IgD-negative memory B cell (primary cell): ENCODE data around the gene PDE6A. TPM values are rescaled to one million over a fixed set of nuclear protein-coding genes. Genes with fewer than 3 reads are reported as not detected.

ENCODE experiments used
- H3K27ac Mint-ChIP-seq, 3 donors: one replicate each; pipeline ENCODE4 v1.8.0; 2020 to 2022; ENCODE audit warnings: mild to moderate bottlenecking in 3 of 3, mixed read lengths in 3 of 3, moderate library complexity in 1 of 3
- H3K27me3 Mint-ChIP-seq: one replicate; pipeline ENCODE4 v1.8.0; 2021; ENCODE audit warnings: mixed read lengths
- H3K36me3 Mint-ChIP-seq: one replicate; pipeline ENCODE4 v1.8.0; 2020; ENCODE audit warnings: mild to moderate bottlenecking, mixed read lengths
- H3K4me1 Mint-ChIP-seq, 3 donors: one replicate each; pipeline ENCODE4 v1.8.0; 2020 to 2022; ENCODE audit warnings: mixed read lengths in 3 of 3, mild to moderate bottlenecking in 1 of 3
- H3K4me3 Mint-ChIP-seq, 4 donors: one replicate each; pipeline ENCODE4 v1.8.0; 2020 to 2022; ENCODE audit warnings: mild to moderate bottlenecking in 4 of 4, mixed read lengths in 4 of 4, moderate library complexity in 3 of 4
- H3K9me3 Mint-ChIP-seq, 3 donors: one replicate each; pipeline ENCODE4 v1.8.0; 2020 to 2021; ENCODE audit warnings: mixed read lengths in 3 of 3, mild to moderate bottlenecking in 1 of 3
- polyA plus RNA-seq: library from polyadenylated mRNA; unstranded; fragments of 300-500 nt; fragmentation: Illumina TruSeq; gene quantifications from one replicate; pipeline ENCODE4 v1.2.3, GENCODE V29; 2021

Gene PDE6A
- polyA plus RNA-seq, 1 donor from 2014 or later = 0.05 TPM

GRCh38 chr5:149940941-149941644, 3.5 kb downstream of the PDE6A start:
- peaks cover 0 to 2% (median 0%) of the 10 kb centered on the region in 3 donors for H3K4me1 Mint-ChIP-seq
- H3K4me3 Mint-ChIP-seq = no peak overlapping the region
- no peaks in the 10 kb centered on the region for H3K27me3 Mint-ChIP-seq
- no peak overlapping the region for H3K27ac Mint-ChIP-seq
- peaks cover 2% of the 10 kb centered on the region for H3K36me3 Mint-ChIP-seq
- no peaks in the 10 kb centered on the region for H3K9me3 Mint-ChIP-seq

GRCh38 chr5:149940077-149940574, 4.5 kb downstream of the PDE6A start:
- no peaks in the 10 kb centered on the region for H3K9me3 Mint-ChIP-seq
- H3K4me3 Mint-ChIP-seq = no peak overlapping the region
- H3K27ac Mint-ChIP-seq = no peak overlapping the region
- H3K4me1 Mint-ChIP-seq = peaks cover 0 to 2% (median 0%) of the 10 kb centered on the region in 3 donors
- peaks cover 2% of the 10 kb centered on the region for H3K36me3 Mint-ChIP-seq
- no peaks in the 10 kb centered on the region for H3K27me3 Mint-ChIP-seq

GRCh38 chr5:149939546-149939945, 5.0 kb downstream of the PDE6A start:
- no peak overlapping the region for H3K4me3 Mint-ChIP-seq
- H3K36me3 Mint-ChIP-seq = peaks cover 3% of the 10 kb centered on the region
- peaks cover 0 to 2% (median 0%) of the 10 kb centered on the region in 3 donors for H3K4me1 Mint-ChIP-seq
- no peaks in the 10 kb centered on the region for H3K27me3 Mint-ChIP-seq
- no peaks in the 10 kb centered on the region for H3K9me3 Mint-ChIP-seq
- H3K27ac Mint-ChIP-seq = no peak overlapping the region

- peaks cover 4% of the 10 kb centered on the region for H3K36me3 Mint-ChIP-seq
- H3K4me3 Mint-ChIP-seq = no peak overlapping the region
- H3K9me3 Mint-ChIP-seq = no peaks in the 10 kb centered on the region
- H3K27me3 Mint-ChIP-seq = peaks cover 3% of the 10 kb centered on the region
- no peak overlapping the region for H3K27ac Mint-ChIP-seq
- H3K4me1 Mint-ChIP-seq = peaks cover 0 to 2% (median 0%) of the 10 kb centered on the region in 3 donors
Measured at GRCh38 chr5:149938791-149939358, 5.7 kb downstream of the PDE6A start.

GRCh38 chr5:149938279-149938678, 6.3 kb downstream of the PDE6A start:
- Mint-ChIP-seq H3K36me3 (peaks cover 4% of the 10 kb centered on the region), H3K4me3 (no peak overlapping the region), H3K27me3 (peaks cover 3% of the 10 kb centered on the region), H3K4me1 (peaks cover 0 to 2% (median 0%) of the 10 kb centered on the region in 3 donors), H3K9me3 (no peaks in the 10 kb centered on the region), H3K27ac (no peak overlapping the region)

- Mint-ChIP-seq H3K27ac (no peak overlapping the region), H3K4me3 (no peak overlapping the region), H3K9me3 (no peaks in the 10 kb centered on the region), H3K27me3 (peaks cover 4% of the 10 kb centered on the region), H3K4me1 (peaks cover 0 to 2% (median 0%) of the 10 kb centered on the region in 3 donors), H3K36me3 (peaks cover 4% of the 10 kb centered on the region)
Measured at GRCh38 chr5:149937610-149938009, 7.0 kb downstream of the PDE6A start.

- Mint-ChIP-seq H3K27ac (no peak overlapping the region), H3K4me1 (peaks cover 0 to 2% (median 0%) of the 10 kb centered on the region in 3 donors), H3K36me3 (peaks cover 4% of the 10 kb centered on the region), H3K4me3 (no peak overlapping the region), H3K27me3 (peaks cover 4% of the 10 kb centered on the region), H3K9me3 (no peaks in the 10 kb centered on the region)
Measured at GRCh38 chr5:149936700-149937091, 7.9 kb downstream of the PDE6A start.

GRCh38 chr5:149936044-149936699, 8.4 kb downstream of the PDE6A start:
- Mint-ChIP-seq H3K4me1 (peaks cover 0 to 2% (median 0%) of the 10 kb centered on the region in 3 donors), H3K27me3 (peaks cover 4% of the 10 kb centered on the region), H3K4me3 (no peak overlapping the region), H3K27ac (no peak overlapping the region), H3K9me3 (no peaks in the 10 kb centered on the region), H3K36me3 (peaks cover 6% of the 10 kb centered on the region)

- Mint-ChIP-seq H3K4me3 (no peak overlapping the region), H3K9me3 (no peaks in the 10 kb centered on the region), H3K4me1 (peaks cover 0 to 2% (median 2%) of the 10 kb centered on the region in 3 donors), H3K36me3 (peaks cover 6% of the 10 kb centered on the region), H3K27me3 (peaks cover 4% of the 10 kb centered on the region), H3K27ac (no peak overlapping the region)
Measured at GRCh38 chr5:149935431-149935901, 9.1 kb downstream of the PDE6A start.

- no peak overlapping the region for H3K4me3 Mint-ChIP-seq
Measured at GRCh38 chr5:149932445-149933350, 11.9 kb downstream of the PDE6A start.

GRCh38 chr5:149931992-149932436, 12.6 kb downstream of the PDE6A start:
- Mint-ChIP-seq H3K36me3 (peaks cover 6% of the 10 kb centered on the region), H3K4me1 (peaks cover 0 to 2% (median 0%) of the 10 kb centered on the region in 3 donors), H3K4me3 (no peak overlapping the region), H3K9me3 (no peaks in the 10 kb centered on the region), H3K27me3 (peaks cover 6% of the 10 kb centered on the region), H3K27ac (no peak overlapping the region)

More at GRCh38 chr5:149932445-149933350, 11.9 kb downstream of the PDE6A start:
- Mint-ChIP-seq H3K4me1 (peaks cover 0 to 2% (median 0%) of the 10 kb centered on the region in 3 donors), H3K27me3 (peaks cover 6% of the 10 kb centered on the region), H3K9me3 (no peaks in the 10 kb centered on the region), H3K36me3 (peaks cover 6% of the 10 kb centered on the region), H3K27ac (no peak overlapping the region)

- H3K9me3 Mint-ChIP-seq = no peaks in the 10 kb centered on the region
- H3K27me3 Mint-ChIP-seq = peaks cover 6% of the 10 kb centered on the region
- H3K36me3 Mint-ChIP-seq = peaks cover 6% of the 10 kb centered on the region
- H3K4me3 Mint-ChIP-seq = no peak overlapping the region
- peaks cover 0 to 2% (median 0%) of the 10 kb centered on the region in 3 donors for H3K4me1 Mint-ChIP-seq
- H3K27ac Mint-ChIP-seq = no peak overlapping the region
Measured at GRCh38 chr5:149930749-149931574, 13.6 kb downstream of the PDE6A start.

GRCh38 chr5:149930043-149930748, 14.4 kb downstream of the PDE6A start:
- Mint-ChIP-seq H3K4me3 (no peak overlapping the region), H3K27ac (no peak overlapping the region), H3K9me3 (no peaks in the 10 kb centered on the region), H3K4me1 (peaks cover 0 to 2% (median 0%) of the 10 kb centered on the region in 3 donors), H3K36me3 (peaks cover 6% of the 10 kb centered on the region), H3K27me3 (peaks cover 6% of the 10 kb centered on the region)
